SK-N-MC (cell line): Measurements from ENCODE around the gene PRKRA.

Source experiments
- EZH2 ChIP-seq: fragments of 200-600 bp; sonication (generic); IDR thresholded peaks from one replicate; pipeline ENCODE4 v1.6.1; 2017; ENCODE audit warnings: antibody characterized with exemption
- FOXP2 ChIP-seq: optimal IDR thresholded peaks from 2 replicates; pipeline ENCODE3; 2011; ENCODE audit warnings: mild to moderate bottlenecking, moderate library complexity; ENCODE audit not compliant: insufficient read depth; ENCODE audit errors: extremely low read length, control extremely low read depth
- POLR2AphosphoS5 ChIP-seq: IDR thresholded peaks from 2 replicates; pipeline ENCODE4 v1.6.1; 2012; ENCODE audit warnings: mild to moderate bottlenecking, low read depth, low read length, borderline replicate concordance

GRCh38 chr2:178469219-178469849 lies 18.4 kb upstream of the PRKRA start:
- TF ChIP-seq EZH2 (no peak), POLR2AphosphoS5 (no peak), FOXP2 (no peak)
